Dedifferentiated amniotic fluid mesenchymal stem cell (primary cell): ENCODE measurements around the gene HTR1E.
"Not testable (repeated sequence)": the region's sequence is repeated elsewhere in the genome, so short reads cannot be mapped to it uniquely, and the experiment has no call there.

Experiments used
- DNase-seq: peaks from one replicate; pipeline ENCODE4 v3.0.0-alpha.2; 2016; ENCODE audit errors: extremely low spot score

HTR1E gene

GRCh38 chr6:86978251-86978650, 40.9 kb downstream of the HTR1E start:
- no peak for DNase-seq

DNA sequence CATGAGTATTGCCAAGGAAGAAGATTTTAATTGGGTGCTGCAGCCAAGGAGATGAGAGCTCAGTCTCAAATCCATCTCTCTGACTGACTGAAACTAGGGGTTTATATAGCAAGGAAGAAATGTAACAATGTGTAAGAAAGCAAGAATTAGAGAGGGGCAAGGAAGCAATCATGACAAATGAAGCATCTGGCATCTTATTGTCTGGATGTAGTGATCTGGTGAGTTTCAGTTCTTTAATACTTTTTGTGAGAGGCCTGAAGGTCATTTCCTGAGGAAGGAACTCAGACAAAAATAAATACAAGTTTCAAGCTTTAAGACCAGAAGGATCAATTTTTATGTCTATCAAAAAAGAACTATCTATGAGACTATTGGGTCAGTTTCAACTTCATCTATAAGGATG, 64.2 kb downstream of the HTR1E start:
- no peak for DNase-seq

DNA sequence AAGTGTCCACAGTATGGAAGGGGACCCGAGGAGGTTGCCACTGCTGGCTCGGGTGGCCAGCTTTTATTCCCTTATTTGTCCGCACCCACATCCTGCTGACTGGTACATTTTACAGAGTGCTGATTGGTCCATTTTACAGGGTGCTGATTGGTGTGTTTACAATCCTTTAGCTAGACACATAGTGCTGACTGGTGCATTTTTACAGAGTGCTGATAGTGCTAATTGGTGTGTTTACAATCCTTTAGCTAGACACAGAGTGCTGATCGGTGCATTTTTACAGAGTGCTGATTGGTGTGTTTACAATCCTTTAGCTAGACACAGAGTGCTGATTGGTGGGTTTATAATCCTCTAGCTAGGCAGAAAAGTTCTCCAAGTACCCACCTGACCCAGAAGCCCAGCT, 65.1 kb downstream of the HTR1E start:
- DNase-seq: not testable (repeated sequence)

GRCh38 chr6:87006541-87006940, 69.2 kb downstream of the HTR1E start:
- not testable (repeated sequence) for DNase-seq

GRCh38 chr6:87009581-87009980, 72.3 kb downstream of the HTR1E start:
- DNase-seq: not testable (repeated sequence)

DNA sequence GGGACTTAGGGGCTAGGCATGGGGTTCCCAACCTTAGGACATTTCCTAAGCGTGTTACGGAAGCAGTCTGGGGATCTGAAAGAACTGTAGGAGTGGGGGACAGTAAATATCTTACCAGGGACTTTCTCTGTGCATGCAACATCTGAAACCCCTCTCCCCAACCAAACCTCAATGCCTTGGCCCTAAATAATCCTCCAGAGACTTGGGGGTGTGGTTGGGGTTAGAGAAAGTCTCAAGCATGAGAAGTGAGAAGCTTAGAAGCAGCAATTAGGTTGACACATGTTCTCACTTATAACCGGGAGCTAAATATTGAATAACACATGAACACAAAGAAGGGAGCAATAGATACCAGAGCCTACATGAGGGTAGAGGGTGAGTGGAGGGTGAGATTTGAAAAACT, 74.7 kb downstream of the HTR1E start:
- no peak for DNase-seq

GRCh38 chr6:87012743-87013142, 75.4 kb downstream of the HTR1E start:
- no peak for DNase-seq

DNA sequence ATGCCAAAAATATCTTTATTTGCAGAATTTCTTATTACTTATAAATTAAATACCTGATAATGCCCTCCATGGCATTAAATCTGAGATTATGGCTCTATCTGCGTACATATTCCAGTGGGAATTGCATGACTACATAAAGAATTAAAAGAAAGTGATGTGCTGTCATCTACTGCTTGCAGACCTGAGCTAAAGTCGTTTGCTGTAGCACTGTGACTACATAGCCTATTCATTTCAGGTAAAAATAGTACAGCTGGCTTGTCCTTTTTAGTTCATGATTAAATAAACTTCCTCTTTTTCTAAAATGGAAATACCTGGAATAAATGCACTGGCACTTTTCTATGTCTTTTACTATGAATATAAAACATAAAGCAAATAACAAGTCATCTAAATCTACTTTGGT, 79.4 kb downstream of the HTR1E start:
- DNase-seq: no peak

DNA sequence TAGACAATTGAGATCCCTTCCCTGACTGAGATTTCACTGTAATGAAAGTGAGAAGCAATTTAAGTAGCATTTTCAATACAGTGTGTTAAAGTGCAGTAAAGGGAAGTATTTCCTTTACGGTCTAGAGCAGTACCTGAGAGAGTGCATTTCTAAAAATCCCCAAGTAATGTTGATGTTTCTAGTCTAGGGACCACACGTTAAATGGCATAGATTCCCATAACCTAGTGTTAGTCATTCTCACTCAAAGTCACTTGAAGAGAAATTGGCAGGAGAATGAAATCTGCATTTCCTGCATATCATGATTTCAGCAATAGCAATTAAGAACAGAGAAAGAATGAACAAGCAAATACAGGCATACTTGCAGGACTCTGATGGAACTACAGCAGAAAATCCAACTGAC, 89.7 kb downstream of the HTR1E start:
- no peak for DNase-seq

- DNase-seq: peak; percentile 55
Observed at GRCh38 chr6:87029711-87030314, 92.5 kb downstream of the HTR1E start.

DNA sequence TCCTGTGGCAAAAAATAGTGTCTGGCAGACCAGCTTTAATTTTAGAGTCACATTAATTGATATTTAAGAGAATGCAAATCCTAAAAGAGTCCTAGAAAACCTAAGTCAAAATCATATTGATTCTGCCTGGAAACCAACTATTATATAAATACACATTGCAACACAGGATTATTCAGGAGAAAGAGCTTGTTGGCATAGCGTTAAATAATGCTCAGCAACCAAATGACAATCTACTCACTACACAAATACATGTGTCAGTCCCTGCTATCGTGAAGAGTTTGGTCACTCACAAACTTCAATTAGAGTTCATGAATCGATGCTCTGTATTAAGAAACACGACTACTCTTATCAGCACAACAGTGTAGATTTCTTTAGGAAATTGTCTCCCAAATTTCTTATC, 103.4 kb downstream of the HTR1E start:
- no peak for DNase-seq

GRCh38 chr6:87045521-87046075, 108.3 kb downstream of the HTR1E start:
- DNase-seq: no peak

DNA sequence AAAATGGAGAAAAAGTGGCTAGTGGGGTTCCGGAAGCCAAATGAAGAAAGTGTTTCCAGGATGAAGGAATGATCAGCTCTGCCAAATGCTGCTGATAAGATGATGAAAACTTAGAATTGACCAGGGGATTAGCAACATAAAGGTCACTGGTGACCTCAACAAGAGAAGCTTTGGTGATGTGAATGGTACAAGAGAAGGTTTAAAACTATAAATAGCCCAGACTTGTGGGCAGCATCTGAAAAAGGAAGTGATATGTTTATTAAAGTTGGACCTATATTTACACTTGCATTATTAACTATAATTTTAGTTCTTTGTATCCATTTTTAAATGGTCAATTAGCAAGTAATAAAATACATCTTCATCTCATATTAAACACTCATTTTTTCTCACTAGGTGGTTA, 112.5 kb downstream of the HTR1E start:
- no peak for DNase-seq

DNA sequence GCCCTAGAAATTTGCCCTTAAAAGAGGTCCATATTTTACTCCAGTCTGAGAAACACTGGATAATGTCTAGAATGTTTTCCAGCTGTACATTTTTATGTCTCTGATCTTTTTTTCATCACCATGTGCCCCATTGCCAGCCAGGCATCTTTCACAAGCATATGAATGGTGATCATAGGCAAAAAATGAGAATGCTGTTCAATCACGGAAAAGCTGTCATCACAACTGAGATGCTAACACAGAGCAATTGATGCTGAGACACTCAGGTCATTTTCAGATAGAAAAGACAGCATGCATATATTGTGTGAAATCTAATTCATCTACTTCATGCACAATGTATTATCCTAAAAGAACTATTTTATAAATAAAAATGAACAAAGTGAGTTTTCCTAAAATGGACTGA, 116.0 kb downstream of the HTR1E start:
- DNase-seq: no peak

GRCh38 chr6:87054143-87054833, 117.0 kb downstream of the HTR1E start:
- no peak for DNase-seq

- no peak for DNase-seq
Observed at GRCh38 chr6:87059943-87060342, 122.6 kb downstream of the HTR1E start.

- DNase-seq: no peak
Observed at GRCh38 chr6:87065117-87065516, 127.8 kb downstream of the HTR1E start.
